GM04503 (cell line): ENCODE measurements around the gene BRDT.
"Not testable (repeated sequence)": the region's sequence is repeated elsewhere in the genome, so short reads cannot be mapped to it uniquely, and the experiment has no call there.

ENCODE experiments used
- DNase-seq: peaks from one replicate; pipeline ENCODE4 v3.0.0-alpha.2; 2012; ENCODE audit warnings: low read depth

BRDT gene

GRCh38 chr1:91981996-91982609 is 32.9 kb downstream of the BRDT start:
- DNase-seq: no peak

- no peak for DNase-seq
Observed at GRCh38 chr1:91993256-91993655, 44.1 kb downstream of the BRDT start.

- peak; percentile 4 for DNase-seq
Observed at GRCh38 chr1:91997607-91998195, 48.5 kb downstream of the BRDT start.

GRCh38 chr1:92004129-92004528 is 54.9 kb downstream of the BRDT start:
- DNase-seq: no peak

- DNase-seq: no peak
Observed at GRCh38 chr1:92013923-92014322, 64.7 kb downstream of the BRDT start.

- DNase-seq: no peak
Observed at GRCh38 chr1:92016720-92017316, 67.6 kb downstream of the BRDT start.

- DNase-seq: no peak
Observed at GRCh38 chr1:92017656-92018055, 68.5 kb downstream of the BRDT start.

- not testable (repeated sequence) for DNase-seq
Observed at GRCh38 chr1:92026042-92026441, 76.8 kb downstream of the BRDT start.

GRCh38 chr1:92026806-92027205 is 77.6 kb downstream of the BRDT start:
- no peak for DNase-seq

GRCh38 chr1:92029241-92029922 is 80.2 kb downstream of the BRDT start:
- DNase-seq: no peak

- no peak for DNase-seq
Observed at GRCh38 chr1:92030656-92031107, 81.5 kb downstream of the BRDT start.

GRCh38 chr1:92031281-92032110 is 82.3 kb downstream of the BRDT start:
- no peak for DNase-seq

GRCh38 chr1:92037400-92037799 is 88.2 kb downstream of the BRDT start:
- no peak for DNase-seq

- DNase-seq: no peak
Observed at GRCh38 chr1:92038695-92039346, 89.6 kb downstream of the BRDT start.

GRCh38 chr1:92040971-92041370 is 91.8 kb downstream of the BRDT start:
- no peak for DNase-seq

- DNase-seq: no peak
Observed at GRCh38 chr1:92043621-92044020, 94.4 kb downstream of the BRDT start.

GRCh38 chr1:92045766-92046495 is 96.7 kb downstream of the BRDT start:
- DNase-seq: no peak

- no peak for DNase-seq
Observed at GRCh38 chr1:92051948-92052347, 102.7 kb downstream of the BRDT start.
